GM12864 (cell line): Measurements from ENCODE around the gene AACS.

Experiments used
- DNase-seq: peaks from one replicate; pipeline ENCODE4 v3.0.0-alpha.2; 2011; ENCODE audit warnings: low read depth
- H3K4me3 ChIP-seq: 2 replicates; pipeline ENCODE4 v1.5.1; 2011; ENCODE audit warnings: mild to moderate bottlenecking, low read depth, low read length, control low read depth
- CTCF ChIP-seq: IDR thresholded peaks from 2 replicates; pipeline ENCODE4 v1.5.1; 2011; ENCODE audit warnings: low read depth, mild to moderate bottlenecking, moderate library complexity, low read length, control low read depth, inconsistent platforms; ENCODE audit errors: missing control alignments

Gene AACS

GRCh38 chr12:125171267-125171666 is 106.0 kb downstream of the AACS start:
- no peak overlapping the region for H3K4me3 ChIP-seq
- TF ChIP-seq CTCF = no peak
- DNase-seq = no peak

- no peak overlapping the region for H3K4me3 ChIP-seq
- TF ChIP-seq CTCF = no peak
- no peak for DNase-seq
These were observed 107.1 kb downstream of the AACS start for GRCh38 chr12:125172231-125172850.

- TF ChIP-seq CTCF = no peak
- DNase-seq = no peak
These were observed 110.3 kb downstream of the AACS start for GRCh38 chr12:125175576-125175975.

GRCh38 chr12:125178222-125178621 is 113.0 kb downstream of the AACS start:
- no peak for DNase-seq
- TF ChIP-seq CTCF = no peak
- no peak overlapping the region for H3K4me3 ChIP-seq

More at GRCh38 chr12:125175576-125175975, 110.3 kb downstream of the AACS start:
- H3K4me3 ChIP-seq = no peak overlapping the region

- DNase-seq = no peak
- TF ChIP-seq CTCF = no peak
- no peak overlapping the region for H3K4me3 ChIP-seq
These were observed 114.9 kb downstream of the AACS start for GRCh38 chr12:125180144-125180543.

GRCh38 chr12:125181107-125181506 is 115.9 kb downstream of the AACS start:
- TF ChIP-seq CTCF = no peak
- no peak overlapping the region for H3K4me3 ChIP-seq
- no peak for DNase-seq
